Neural progenitor cell (in vitro differentiated cells): ENCODE results near the gene DUSP2. TPM values are rescaled to one million over a fixed set of nuclear protein-coding genes. Genes with fewer than 3 reads are reported as not detected.
A peak's percentile ranks its signal among the peaks of the same experiment; 100 is the strongest.

Experiments
- DNase-seq: peaks from one replicate; pipeline ENCODE4 v3.0.0-alpha.2; 2016; ENCODE audit warnings: low spot score
- H2AFZ ChIP-seq: fragments of 200-600 bp; sonication (generic); replicated peaks from 2 replicates; pipeline ENCODE4 v1.6.1; 2016; ENCODE audit warnings: antibody characterized with exemption
- H3F3A ChIP-seq: fragments of 200-600 bp; sonication (generic); 2 replicates; pipeline ENCODE4 v1.6.1; 2016; ENCODE audit warnings: antibody characterized with exemption, low read depth
- H3K27ac ChIP-seq: fragments of 200-600 bp; sonication (generic); 2 replicates; pipeline ENCODE4 v1.5.1; 2016; ENCODE audit warnings: mild to moderate bottlenecking
- H3K27me3 ChIP-seq: fragments of 200-600 bp; sonication (generic); 2 replicates; pipeline ENCODE4 v1.6.1; 2016; ENCODE audit warnings: mild to moderate bottlenecking, moderate library complexity
- H3K36me3 ChIP-seq: fragments of 200-600 bp; sonication (generic); 2 replicates; pipeline ENCODE4 v1.5.1; 2016
- H3K4me1 ChIP-seq: fragments of 200-600 bp; sonication (generic); 2 replicates; pipeline ENCODE4 v1.6.1; 2016; ENCODE audit warnings: mixed run types
- H3K4me2 ChIP-seq: fragments of 200-600 bp; sonication (generic); 2 replicates; pipeline ENCODE4 v1.6.1; 2016
- H3K4me3 ChIP-seq: fragments of 200-600 bp; sonication (generic); 2 replicates; pipeline ENCODE4 v1.5.1; 2016
- H3K79me2 ChIP-seq: fragments of 200-600 bp; sonication (generic); 2 replicates; pipeline ENCODE4 v1.6.1; 2016; ENCODE audit warnings: low read depth
- H3K9ac ChIP-seq: fragments of 200-600 bp; sonication (generic); 2 replicates; pipeline ENCODE4 v1.6.1; 2016
- H3K9me3 ChIP-seq: fragments of 200-600 bp; sonication (generic); 2 replicates; pipeline ENCODE4 v1.5.1; 2016; ENCODE audit warnings: low read depth
- H4K20me1 ChIP-seq: fragments of 200-600 bp; sonication (generic); 2 replicates; pipeline ENCODE4 v1.6.1; 2016; ENCODE audit warnings: low read depth
- H3K27ac Mint-ChIP-seq: 3 replicates; pipeline ENCODE4 v1.8.0; 2021; ENCODE audit warnings: mixed read lengths
- H3K27me3 Mint-ChIP-seq: 2 replicates; pipeline ENCODE4 v1.8.0; 2022; ENCODE audit warnings: low read depth, mild to moderate bottlenecking, inconsistent platforms, moderate library complexity, mixed read lengths; ENCODE audit not compliant: insufficient read depth
- H3K36me3 Mint-ChIP-seq: 3 replicates; pipeline ENCODE4 v1.8.0; 2021; ENCODE audit warnings: mixed read lengths
- H3K4me1 Mint-ChIP-seq: 3 replicates; pipeline ENCODE4 v1.8.0; 2021; ENCODE audit warnings: mixed read lengths
- H3K4me3 Mint-ChIP-seq: 3 replicates; pipeline ENCODE4 v1.8.0; 2021; ENCODE audit warnings: mild to moderate bottlenecking, moderate library complexity, mixed read lengths
- H3K9me3 Mint-ChIP-seq: 3 replicates; pipeline ENCODE4 v1.8.0; 2020; ENCODE audit warnings: mixed read lengths
- CTCF ChIP-seq: fragments of 200-600 bp; sonication (generic); IDR thresholded peaks from 2 replicates; pipeline ENCODE4 v1.5.1; 2017; ENCODE audit warnings: antibody characterized with exemption, mild to moderate bottlenecking
- EZH2 ChIP-seq: fragments of 200-600 bp; sonication (generic); IDR thresholded peaks from 2 replicates; pipeline ENCODE4 v1.6.1; 2017; ENCODE audit warnings: antibody characterized with exemption, mild to moderate bottlenecking, moderate library complexity
- EZH2phosphoT487 ChIP-seq: fragments of 200-600 bp; sonication (generic); IDR thresholded peaks from 2 replicates; pipeline ENCODE4 v1.6.1; 2017; ENCODE audit warnings: antibody characterized with exemption
- total RNA-seq: library from RNA; depleted of rRNA; stranded (reverse); fragments of >200 nt; gene quantifications from 2 replicates; pipeline ENCODE4 v1.2.3, GENCODE V29; 2015; ENCODE audit warnings: low replicate concordance

DUSP2 gene
- total RNA-seq, 1 donor from 2014 or later, result not detected

GRCh38 chr2:96107708-96108065 lies 37.6 kb downstream of the DUSP2 start:
- H3K4me3 Mint-ChIP-seq, result no peak overlapping the region
- Histone ChIP-seq H3K4me1 (peaks cover 23% of the 10 kb centered on the region), H3K4me3 (no peak overlapping the region), H3F3A (peaks cover 8% of the 10 kb centered on the region), H2AFZ (no peak overlapping the region), H3K27ac (no peak overlapping the region), H3K4me2 (peak overlapping the region; percentile 66), H3K36me3 (no peaks in the 10 kb centered on the region), H4K20me1 (no peaks in the 10 kb centered on the region), H3K9me3 (no peaks in the 10 kb centered on the region), H3K27me3 (no peaks in the 10 kb centered on the region), H3K79me2 (no peaks in the 10 kb centered on the region), H3K9ac (no peak overlapping the region)
- H3K27me3 Mint-ChIP-seq, result peaks cover 7% of the 10 kb centered on the region
- peaks cover 28% of the 10 kb centered on the region for H3K4me1 Mint-ChIP-seq
- H3K9me3 Mint-ChIP-seq, result peaks cover 12% of the 10 kb centered on the region
- H3K36me3 Mint-ChIP-seq, result no peaks in the 10 kb centered on the region
- no peak for DNase-seq
- no peak overlapping the region for H3K27ac Mint-ChIP-seq
- TF ChIP-seq EZH2phosphoT487, result no peak

- TF ChIP-seq EZH2phosphoT487, result no peak
- no peak for TF ChIP-seq CTCF
- no peak for TF ChIP-seq EZH2
- H3K4me3 ChIP-seq, result no peak overlapping the region
- no peak for DNase-seq
- H3K9me3 ChIP-seq, result no peaks in the 10 kb centered on the region
- no peaks in the 10 kb centered on the region for H3K27me3 ChIP-seq
- Mint-ChIP-seq H3K9me3 (peaks cover 12% of the 10 kb centered on the region), H3K36me3 (no peaks in the 10 kb centered on the region), H3K4me3 (no peak overlapping the region), H3K27me3 (peaks cover 7% of the 10 kb centered on the region), H3K27ac (no peak overlapping the region), H3K4me1 (peaks cover 28% of the 10 kb centered on the region)
- no peak overlapping the region for H3K27ac ChIP-seq
- no peaks in the 10 kb centered on the region for H3K79me2 ChIP-seq
- peaks cover 23% of the 10 kb centered on the region for H3K4me1 ChIP-seq
- no peak overlapping the region for H3K4me2 ChIP-seq
- H3K9ac ChIP-seq, result no peak overlapping the region
- H3F3A ChIP-seq, result peaks cover 8% of the 10 kb centered on the region
- no peaks in the 10 kb centered on the region for H3K36me3 ChIP-seq
- no peaks in the 10 kb centered on the region for H4K20me1 ChIP-seq
- no peak overlapping the region for H2AFZ ChIP-seq
Measured at GRCh38 chr2:96106991-96107707, 38.1 kb downstream of the DUSP2 start.

GRCh38 chr2:96105994-96106715 lies 39.1 kb downstream of the DUSP2 start:
- Histone ChIP-seq H3K4me3 (no peak overlapping the region), H3K36me3 (no peaks in the 10 kb centered on the region), H3K9ac (no peak overlapping the region), H3K27ac (no peak overlapping the region), H3K27me3 (no peaks in the 10 kb centered on the region), H4K20me1 (no peaks in the 10 kb centered on the region), H3F3A (peaks cover 8% of the 10 kb centered on the region), H3K9me3 (no peaks in the 10 kb centered on the region), H3K4me1 (peaks cover 23% of the 10 kb centered on the region), H2AFZ (no peak overlapping the region), H3K4me2 (no peak overlapping the region), H3K79me2 (no peaks in the 10 kb centered on the region)
- Mint-ChIP-seq H3K36me3 (no peaks in the 10 kb centered on the region), H3K4me3 (no peak overlapping the region), H3K27me3 (peaks cover 7% of the 10 kb centered on the region), H3K9me3 (peaks cover 12% of the 10 kb centered on the region), H3K4me1 (peaks cover 28% of the 10 kb centered on the region), H3K27ac (no peak overlapping the region)
- no peak for DNase-seq
- TF ChIP-seq EZH2phosphoT487, result no peak
- no peak for TF ChIP-seq EZH2
- no peak for TF ChIP-seq CTCF
